ENCODE results near the gene PANX3. TPM values are rescaled to one million over a fixed set of nuclear protein-coding genes. Genes with fewer than 3 reads are reported as not detected.

The PANX3 gene
- total and polyA plus RNA-seq, 9 of the 15 experiments (the other 6 are each of a cell fraction or from before 2014, with no cell fraction given), result 0.09 to 0.69 (median 0.39) TPM

GRCh38 chr11:124622531-124623451, 11.6 kb downstream of the PANX3 start, which contains the start of gene TBRG1 (continued):
- TF ChIP-seq CBX3 (IDR thresholded peaks at IDR 0.05; ENCODE audit: borderline replicate concordance in 1 of 2, low read length in 2 of 2) (peak in 1 of 2 experiments; percentile 83; a peak in 1 of 3 replicates), RBFOX2 (IDR thresholded peaks at IDR 0.05; ENCODE audit: low read depth, low read length) (peak; percentile 98), CHD2 (IDR thresholded peaks at IDR 0.05; ENCODE audit: low read depth, low read length) (no peak), ELF2 (CRISPR knock-in tag; IDR thresholded peaks at IDR 0.05) (peak; percentile 93), PML (IDR thresholded peaks at IDR 0.05; ENCODE audit: low read length) (peak; percentile 83), TAF1 (IDR thresholded peaks at IDR 0.05; ENCODE audit: control insufficient read depth, extremely low read depth, insufficient read depth, low read length, severe bottlenecking) (peak; percentile 94), HDAC2 (IDR thresholded peaks at IDR 0.05) (peak; percentile 43; the same call in 1 of the 2 replicates), ELF1 (tag; IDR thresholded peaks at IDR 0.05) (peak; percentile 99), CXXC5 (CRISPR knock-in tag; IDR thresholded peaks at IDR 0.05) (peak; percentile 88), CBFB (CRISPR knock-in tag; IDR thresholded peaks at IDR 0.05) (no peak)
- TF ChIP-seq, protein P1, sequence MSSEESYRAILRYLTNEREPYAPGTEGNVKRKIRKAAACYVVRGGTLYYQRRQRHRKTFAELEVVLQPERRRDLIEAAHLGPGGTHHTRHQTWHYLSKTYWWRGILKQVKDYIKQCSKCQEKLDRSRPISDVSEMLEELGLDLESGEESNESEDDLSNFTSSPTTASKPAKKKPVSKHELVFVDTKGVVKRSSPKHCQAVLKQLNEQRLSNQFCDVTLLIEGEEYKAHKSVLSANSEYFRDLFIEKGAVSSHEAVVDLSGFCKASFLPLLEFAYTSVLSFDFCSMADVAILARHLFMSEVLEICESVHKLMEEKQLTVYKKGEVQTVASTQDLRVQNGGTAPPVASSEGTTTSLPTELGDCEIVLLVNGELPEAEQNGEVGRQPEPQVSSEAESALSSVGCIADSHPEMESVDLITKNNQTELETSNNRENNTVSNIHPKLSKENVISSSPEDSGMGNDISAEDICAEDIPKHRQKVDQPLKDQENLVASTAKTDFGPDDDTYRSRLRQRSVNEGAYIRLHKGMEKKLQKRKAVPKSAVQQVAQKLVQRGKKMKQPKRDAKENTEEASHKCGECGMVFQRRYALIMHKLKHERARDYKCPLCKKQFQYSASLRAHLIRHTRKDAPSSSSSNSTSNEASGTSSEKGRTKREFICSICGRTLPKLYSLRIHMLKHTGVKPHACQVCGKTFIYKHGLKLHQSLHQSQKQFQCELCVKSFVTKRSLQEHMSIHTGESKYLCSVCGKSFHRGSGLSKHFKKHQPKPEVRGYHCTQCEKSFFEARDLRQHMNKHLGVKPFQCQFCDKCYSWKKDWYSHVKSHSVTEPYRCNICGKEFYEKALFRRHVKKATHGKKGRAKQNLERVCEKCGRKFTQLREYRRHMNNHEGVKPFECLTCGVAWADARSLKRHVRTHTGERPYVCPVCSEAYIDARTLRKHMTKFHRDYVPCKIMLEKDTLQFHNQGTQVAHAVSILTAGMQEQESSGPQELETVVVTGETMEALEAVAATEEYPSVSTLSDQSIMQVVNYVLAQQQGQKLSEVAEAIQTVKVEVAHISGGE (CRISPR knock-in tag; IDR thresholded peaks at IDR 0.05), result peak in 2 of 3 experiments; percentile 76 to 93; a peak in 5 of 6 replicates
- TF ChIP-seq, protein P2, sequence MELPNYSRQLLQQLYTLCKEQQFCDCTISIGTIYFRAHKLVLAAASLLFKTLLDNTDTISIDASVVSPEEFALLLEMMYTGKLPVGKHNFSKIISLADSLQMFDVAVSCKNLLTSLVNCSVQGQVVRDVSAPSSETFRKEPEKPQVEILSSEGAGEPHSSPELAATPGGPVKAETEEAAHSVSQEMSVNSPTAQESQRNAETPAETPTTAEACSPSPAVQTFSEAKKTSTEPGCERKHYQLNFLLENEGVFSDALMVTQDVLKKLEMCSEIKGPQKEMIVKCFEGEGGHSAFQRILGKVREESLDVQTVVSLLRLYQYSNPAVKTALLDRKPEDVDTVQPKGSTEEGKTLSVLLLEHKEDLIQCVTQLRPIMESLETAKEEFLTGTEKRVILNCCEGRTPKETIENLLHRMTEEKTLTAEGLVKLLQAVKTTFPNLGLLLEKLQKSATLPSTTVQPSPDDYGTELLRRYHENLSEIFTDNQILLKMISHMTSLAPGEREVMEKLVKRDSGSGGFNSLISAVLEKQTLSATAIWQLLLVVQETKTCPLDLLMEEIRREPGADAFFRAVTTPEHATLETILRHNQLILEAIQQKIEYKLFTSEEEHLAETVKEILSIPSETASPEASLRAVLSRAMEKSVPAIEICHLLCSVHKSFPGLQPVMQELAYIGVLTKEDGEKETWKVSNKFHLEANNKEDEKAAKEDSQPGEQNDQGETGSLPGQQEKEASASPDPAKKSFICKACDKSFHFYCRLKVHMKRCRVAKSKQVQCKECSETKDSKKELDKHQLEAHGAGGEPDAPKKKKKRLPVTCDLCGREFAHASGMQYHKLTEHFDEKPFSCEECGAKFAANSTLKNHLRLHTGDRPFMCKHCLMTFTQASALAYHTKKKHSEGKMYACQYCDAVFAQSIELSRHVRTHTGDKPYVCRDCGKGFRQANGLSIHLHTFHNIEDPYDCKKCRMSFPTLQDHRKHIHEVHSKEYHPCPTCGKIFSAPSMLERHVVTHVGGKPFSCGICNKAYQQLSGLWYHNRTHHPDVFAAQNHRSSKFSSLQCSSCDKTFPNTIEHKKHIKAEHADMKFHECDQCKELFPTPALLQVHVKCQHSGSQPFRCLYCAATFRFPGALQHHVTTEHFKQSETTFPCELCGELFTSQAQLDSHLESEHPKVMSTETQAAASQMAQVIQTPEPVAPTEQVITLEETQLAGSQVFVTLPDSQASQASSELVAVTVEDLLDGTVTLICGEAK (IDR thresholded peaks at IDR 0.05), result peak; percentile 97
- TF ChIP-seq, protein P2 (CRISPR knock-in tag; IDR thresholded peaks at IDR 0.05), result no peak
- TF ChIP-seq, protein P3, sequence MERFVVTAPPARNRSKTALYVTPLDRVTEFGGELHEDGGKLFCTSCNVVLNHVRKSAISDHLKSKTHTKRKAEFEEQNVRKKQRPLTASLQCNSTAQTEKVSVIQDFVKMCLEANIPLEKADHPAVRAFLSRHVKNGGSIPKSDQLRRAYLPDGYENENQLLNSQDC (CRISPR knock-in tag; IDR thresholded peaks at IDR 0.05), result no peak

Data from K562 (cell line).